H9 (cell line): ENCODE results near the gene PRTG. TPM values are rescaled to one million over a fixed set of nuclear protein-coding genes. Genes with fewer than 3 reads are reported as not detected.

Experiments
- DNase-seq: peaks from one replicate; pipeline ENCODE4 v3.0.0-alpha.2; 2017
- H2AFZ ChIP-seq: one replicate; pipeline ENCODE4 v1.6.1; 2013; ENCODE audit warnings: mild to moderate bottlenecking, low read length, control low read depth, moderate library complexity
- H2AK5ac ChIP-seq: 2 replicates; pipeline ENCODE4 v1.6.1; 2013; ENCODE audit warnings: low read length, control low read depth, mixed read lengths; ENCODE audit not compliant: insufficient read length
- H2BK120ac ChIP-seq: one replicate; pipeline ENCODE4 v1.6.1; 2013; ENCODE audit warnings: low read depth, mild to moderate bottlenecking, low read length, control low read depth, inconsistent platforms; ENCODE audit not compliant: poor library complexity, severe bottlenecking
- H2BK12ac ChIP-seq: 2 replicates; pipeline ENCODE4 v1.6.1; 2013; ENCODE audit warnings: low read length, control low read depth, mixed read lengths, low read depth; ENCODE audit not compliant: insufficient read length
- H2BK15ac ChIP-seq: 2 replicates; pipeline ENCODE4 v1.6.1; 2013; ENCODE audit warnings: low read depth, low read length, control low read depth
- H2BK20ac ChIP-seq: one replicate; pipeline ENCODE4 v1.6.1; 2013; ENCODE audit warnings: low read depth, mild to moderate bottlenecking, low read length, control low read depth, inconsistent platforms; ENCODE audit not compliant: poor library complexity, severe bottlenecking
- H2BK5ac ChIP-seq: 2 replicates; pipeline ENCODE4 v1.6.1; 2013; ENCODE audit warnings: low read length, control low read depth, mixed read lengths; ENCODE audit not compliant: insufficient read length
- H3K14ac ChIP-seq: 2 replicates; pipeline ENCODE4 v1.6.1; 2013; ENCODE audit warnings: low read length, control low read depth; ENCODE audit not compliant: insufficient read depth
- H3K18ac ChIP-seq: 2 replicates; pipeline ENCODE4 v1.6.1; 2013; ENCODE audit warnings: low read depth, mild to moderate bottlenecking, mixed read lengths, low read length, control low read depth; ENCODE audit not compliant: insufficient read length
- H3K23ac ChIP-seq: 2 replicates; pipeline ENCODE4 v1.6.1; 2013; ENCODE audit warnings: low read length, control low read depth, mixed read lengths, low read depth; ENCODE audit not compliant: insufficient read length
- H3K23me2 ChIP-seq: 2 replicates; pipeline ENCODE4 v1.6.1; 2013; ENCODE audit warnings: low read depth, mild to moderate bottlenecking, mixed read lengths, low read length, control low read depth; ENCODE audit not compliant: insufficient read length, poor library complexity, severe bottlenecking
- H3K27ac ChIP-seq: 2 replicates; pipeline ENCODE4 v1.5.1; 2013; ENCODE audit warnings: low read length, control low read depth, mixed read lengths, low read depth; ENCODE audit not compliant: insufficient read length
- H3K27me3 ChIP-seq: 2 replicates; pipeline ENCODE4 v1.6.1; 2013; ENCODE audit warnings: low read length, control low read depth, inconsistent platforms; ENCODE audit not compliant: insufficient read depth
- H3K4ac ChIP-seq: 2 replicates; pipeline ENCODE4 v1.6.1; 2013; ENCODE audit warnings: low read depth, mild to moderate bottlenecking, control low read depth, inconsistent platforms, low read length, moderate library complexity
- H3K4me1 ChIP-seq: 2 replicates; pipeline ENCODE4 v1.6.1; 2013; ENCODE audit warnings: low read length, control low read depth, inconsistent platforms; ENCODE audit not compliant: insufficient read depth
- H3K4me2 ChIP-seq: 2 replicates; pipeline ENCODE4 v1.6.1; 2013; ENCODE audit warnings: low read length, control low read depth, mixed read lengths; ENCODE audit not compliant: insufficient read length, insufficient read depth
- H3K56ac ChIP-seq: 2 replicates; pipeline ENCODE4 v1.6.1; 2013; ENCODE audit warnings: low read depth, mild to moderate bottlenecking, mixed read lengths, low read length, control low read depth; ENCODE audit not compliant: insufficient read length
- H3K79me1 ChIP-seq: 2 replicates; pipeline ENCODE4 v1.6.1; 2013; ENCODE audit warnings: low read depth, mild to moderate bottlenecking, moderate library complexity, low read length, control low read depth, inconsistent platforms; ENCODE audit not compliant: insufficient read depth, poor library complexity, severe bottlenecking
- H3K79me2 ChIP-seq: 2 replicates; pipeline ENCODE4 v1.6.1; 2013; ENCODE audit warnings: low read length, control low read depth, inconsistent platforms; ENCODE audit not compliant: insufficient read depth
- H3K9ac ChIP-seq: 2 replicates; pipeline ENCODE4 v1.6.1; 2013; ENCODE audit warnings: low read length, control low read depth, mixed read lengths; ENCODE audit not compliant: insufficient read length; ENCODE audit errors: extremely low read depth
- H3K9me3 ChIP-seq: one replicate; pipeline ENCODE4 v1.6.1; 2013; ENCODE audit warnings: low read depth, low read length, inconsistent platforms; ENCODE audit not compliant: control insufficient read depth
- H3T11ph ChIP-seq: one replicate; pipeline ENCODE4 v1.6.1; 2013; ENCODE audit warnings: mild to moderate bottlenecking, low read length, control low read depth, inconsistent platforms
- H4K20me1 ChIP-seq: one replicate; pipeline ENCODE4 v1.6.1; 2013; ENCODE audit not compliant: control insufficient read depth, insufficient read length, insufficient read depth
- H4K5ac ChIP-seq: 2 replicates; pipeline ENCODE4 v1.6.1; 2013; ENCODE audit warnings: low read depth, mild to moderate bottlenecking, mixed read lengths, low read length, control low read depth; ENCODE audit not compliant: insufficient read length
- H4K8ac ChIP-seq: replicated peaks from 2 replicates; pipeline ENCODE4 v1.6.1; 2013; ENCODE audit warnings: low read length, control low read depth, mixed read lengths, low read depth; ENCODE audit not compliant: insufficient read length
- H4K91ac ChIP-seq: 2 replicates; pipeline ENCODE4 v1.6.1; 2013; ENCODE audit warnings: low read depth, mild to moderate bottlenecking, moderate library complexity, mixed read lengths, low read length, control low read depth; ENCODE audit not compliant: insufficient read length
- H3K27ac Mint-ChIP-seq, 3 experiments: 2 replicates in 2 of 3; 3 replicates in 1 of 3; pipeline ENCODE4 v1.8.0; 2020 to 2021; ENCODE audit warnings: mixed read lengths in 3 of 3, mild to moderate bottlenecking in 1 of 3, moderate library complexity in 1 of 3
- H3K27me3 Mint-ChIP-seq: 2 replicates; pipeline ENCODE4 v1.8.0; 2021; ENCODE audit warnings: low read depth, mild to moderate bottlenecking, moderate library complexity, mixed read lengths
- H3K36me3 Mint-ChIP-seq, 3 experiments: 2 replicates in 2 of 3; 3 replicates in 1 of 3; pipeline ENCODE4 v1.8.0; 2020 to 2021; ENCODE audit warnings: low read depth in 3 of 3, mixed read lengths in 3 of 3; ENCODE audit not compliant: insufficient read depth in 1 of 3
- H3K4me1 Mint-ChIP-seq, 2 experiments: 2 replicates each; pipeline ENCODE4 v1.8.0; 2020; ENCODE audit warnings: mixed read lengths in 2 of 2
- H3K4me3 Mint-ChIP-seq, 2 experiments: 2 replicates in 1 of 2; 3 replicates in 1 of 2; pipeline ENCODE4 v1.8.0; 2020 to 2021; ENCODE audit warnings: mild to moderate bottlenecking in 2 of 2, mixed read lengths in 2 of 2, moderate library complexity in 1 of 2
- H3K9me3 Mint-ChIP-seq, 2 experiments: 2 replicates in 1 of 2; 3 replicates in 1 of 2; pipeline ENCODE4 v1.8.0; 2020; ENCODE audit warnings: mild to moderate bottlenecking in 2 of 2, mixed read lengths in 2 of 2, moderate library complexity in 1 of 2
- CTCF ChIP-seq: fragments of 200-600 bp; sonication (generic); conservative IDR thresholded peaks from 3 replicates; pipeline ENCODE4 v1.8.0; 2021; ENCODE audit warnings: antibody characterized with exemption, mild to moderate bottlenecking
- WGBS: extraction: QIAGEN DNeasy Blood & Tissue Kit; methylation state at CpG from one replicate; pipeline ENCODE4 v1.1.7; 2013; ENCODE audit warnings: missing lambda C conversion rate, low lambda C conversion rate, mixed read lengths; ENCODE audit not compliant: insufficient read length; ENCODE audit errors: extremely low coverage; 5-methylcytosine and 5-hydroxymethylcytosine counted together
- long read RNA-seq: library from polyadenylated mRNA; unstranded; transcript quantifications from one replicate; pipeline ENCODE4 v2.0.0, GENCODE V29; 2020
- total RNA-seq: library from RNA; stranded (reverse); gene quantifications from 2 replicates; pipeline ENCODE4 v1.2.1, GENCODE V29; 2021

Gene PRTG
- total RNA-seq: 4.4 and 5.7 TPM in 2 replicates
- long read RNA-seq: 0 reads

- H3K14ac ChIP-seq: peak within 1 kb of the TSS; percentile 86
- no peak within 1 kb of the TSS for H2AK5ac ChIP-seq
- peaks cover 54% of the 10 kb centered on the region for H3K27me3 Mint-ChIP-seq
- H3K56ac ChIP-seq: no peak within 1 kb of the TSS
- H3T11ph ChIP-seq: no peak within 1 kb of the TSS
- no peak within 1 kb of the TSS for H4K5ac ChIP-seq
- no peak for TF ChIP-seq CTCF
- H2AFZ ChIP-seq: no peak within 1 kb of the TSS
- no peak within 1 kb of the TSS for H4K8ac ChIP-seq
- H2BK5ac ChIP-seq: no peak within 1 kb of the TSS
- peak; percentile 76 for DNase-seq
- H3K36me3 Mint-ChIP-seq: no peaks in the 10 kb centered on the region
- no peak within 1 kb of the TSS for H4K91ac ChIP-seq
- H3K27me3 ChIP-seq: peaks cover 65% of the 10 kb centered on the region
- H2BK15ac ChIP-seq: no peak within 1 kb of the TSS
- no peaks in the 10 kb centered on the region for H3K4me1 ChIP-seq
- no CpG with 5 or more reads among the region's 75 CpGs for WGBS
- H3K79me2 ChIP-seq: no peaks in the 10 kb centered on the region
- no peaks in the 10 kb centered on the region for H4K20me1 ChIP-seq
- peak within 1 kb of the TSS in 1 of 3 experiments; percentile 62; a peak in 2 of 7 replicates for H3K27ac Mint-ChIP-seq
- H2BK12ac ChIP-seq: no peak within 1 kb of the TSS
- no peak within 1 kb of the TSS for H2BK20ac ChIP-seq
- H3K9me3 Mint-ChIP-seq: no peaks in the 10 kb centered on the region
- no peak within 1 kb of the TSS for H2BK120ac ChIP-seq
- peak within 1 kb of the TSS; percentile 32 for H3K9ac ChIP-seq
- peak within 1 kb of the TSS; percentile 69 to 84 for H3K4me3 Mint-ChIP-seq
- H3K9me3 ChIP-seq: no peaks in the 10 kb centered on the region
- H3K23me2 ChIP-seq: peaks cover 12% of the 10 kb centered on the region
- H3K23ac ChIP-seq: no peak within 1 kb of the TSS
- H3K18ac ChIP-seq: peak within 1 kb of the TSS; percentile 34
- H3K4me1 Mint-ChIP-seq: peaks cover 4 to 7% of the 10 kb centered on the region in 2 experiments
- H3K4me2 ChIP-seq: peak within 1 kb of the TSS; percentile 87
- no peak within 1 kb of the TSS for H3K27ac ChIP-seq
- H3K4ac ChIP-seq: no peak within 1 kb of the TSS
- H3K79me1 ChIP-seq: no peaks in the 10 kb centered on the region
These were observed at the start of gene PRTG for GRCh38 chr15:55742927-55743728. Gene PRTG (minus strand): TSS chr15:55743152. CDS start chr15:55742931, 221 bp downstream.
